KMS-11 (cell line): ENCODE results near the gene GAN.

Source experiments
- H2AFZ ChIP-seq: fragments of 200-600 bp; sonication (generic); 2 replicates; pipeline ENCODE4 v1.6.1; 2016; ENCODE audit warnings: antibody characterized with exemption, mixed run types, low read depth
- H3K27ac ChIP-seq: fragments of 200-600 bp; sonication (generic); 2 replicates; pipeline ENCODE4 v1.6.1; 2016; ENCODE audit warnings: mild to moderate bottlenecking, mixed run types
- H3K27me3 ChIP-seq: fragments of 200-600 bp; sonication (generic); 2 replicates; pipeline ENCODE4 v1.6.1; 2017; ENCODE audit warnings: mild to moderate bottlenecking, low read depth, mixed run types, moderate library complexity; ENCODE audit not compliant: insufficient read depth
- H3K36me3 ChIP-seq: fragments of 200-600 bp; sonication (generic); 2 replicates; pipeline ENCODE4 v1.6.1; 2017; ENCODE audit warnings: mild to moderate bottlenecking, mixed run types; ENCODE audit not compliant: insufficient read depth
- H3K4me1 ChIP-seq: fragments of 200-600 bp; sonication (generic); 2 replicates; pipeline ENCODE4 v1.6.1; 2016; ENCODE audit warnings: mild to moderate bottlenecking, low read depth, mixed run types; ENCODE audit not compliant: poor library complexity, severe bottlenecking
- H3K4me2 ChIP-seq: fragments of 200-600 bp; sonication (generic); 2 replicates; pipeline ENCODE4 v1.7.0; 2016; ENCODE audit warnings: mild to moderate bottlenecking, mixed run types
- H3K4me3 ChIP-seq: fragments of 200-600 bp; sonication (generic); IDR thresholded peaks from 2 replicates; pipeline ENCODE4 v1.6.1; 2017; ENCODE audit warnings: low read depth, low read length, mixed read lengths; ENCODE audit not compliant: insufficient read depth
- H3K79me2 ChIP-seq: fragments of 200-600 bp; sonication (generic); 2 replicates; pipeline ENCODE4 v1.6.1; 2016; ENCODE audit warnings: low read depth, mixed run types; ENCODE audit not compliant: insufficient read depth
- H3K9ac ChIP-seq: fragments of 200-600 bp; sonication (generic); 2 replicates; pipeline ENCODE4 v1.6.1; 2016; ENCODE audit warnings: mild to moderate bottlenecking, mixed run types
- H4K20me1 ChIP-seq: fragments of 200-600 bp; sonication (generic); 2 replicates; pipeline ENCODE4 v1.6.1; 2016; ENCODE audit warnings: mild to moderate bottlenecking, mixed run types; ENCODE audit not compliant: insufficient read depth
- CTCF ChIP-seq: fragments of 200-600 bp; sonication (generic); conservative IDR thresholded peaks from 2 replicates; pipeline ENCODE4 v1.6.1; 2017; ENCODE audit warnings: low read depth, mild to moderate bottlenecking, antibody characterized with exemption, low read length, moderate library complexity, mixed read lengths

GAN gene

GRCh38 chr16:81413245-81413990 lies 98.7 kb downstream of the GAN start:
- H4K20me1 ChIP-seq, result no peaks in the 10 kb centered on the region
- H3K27ac ChIP-seq, result no peak overlapping the region
- H3K4me2 ChIP-seq, result no peak overlapping the region
- no peak for TF ChIP-seq CTCF
- H3K4me1 ChIP-seq, result peaks cover 27% of the 10 kb centered on the region
- H3K79me2 ChIP-seq, result no peaks in the 10 kb centered on the region
- no peaks in the 10 kb centered on the region for H3K36me3 ChIP-seq
- no peaks in the 10 kb centered on the region for H3K27me3 ChIP-seq
- no peak overlapping the region for H3K9ac ChIP-seq
- no peak overlapping the region for H3K4me3 ChIP-seq
- no peak overlapping the region for H2AFZ ChIP-seq

- TF ChIP-seq CTCF, result no peak
- no peak overlapping the region for H3K27ac ChIP-seq
- H3K4me1 ChIP-seq, result peaks cover 11% of the 10 kb centered on the region
- H3K9ac ChIP-seq, result no peak overlapping the region
- no peak overlapping the region for H3K4me3 ChIP-seq
- H2AFZ ChIP-seq, result no peak overlapping the region
- no peaks in the 10 kb centered on the region for H3K79me2 ChIP-seq
- H3K27me3 ChIP-seq, result no peaks in the 10 kb centered on the region
- H4K20me1 ChIP-seq, result no peaks in the 10 kb centered on the region
- H3K36me3 ChIP-seq, result no peaks in the 10 kb centered on the region
- no peak overlapping the region for H3K4me2 ChIP-seq
Observed at GRCh38 chr16:81415751-81416150, 101.0 kb downstream of the GAN start.

- TF ChIP-seq CTCF, result no peak
- Histone ChIP-seq H4K20me1 (no peaks in the 10 kb centered on the region), H2AFZ (no peak overlapping the region), H3K4me2 (no peak overlapping the region), H3K27me3 (no peaks in the 10 kb centered on the region), H3K4me1 (peaks cover 2% of the 10 kb centered on the region), H3K9ac (no peak overlapping the region), H3K79me2 (no peaks in the 10 kb centered on the region), H3K36me3 (no peaks in the 10 kb centered on the region), H3K27ac (no peak overlapping the region), H3K4me3 (no peak overlapping the region)
Observed at GRCh38 chr16:81416749-81417148, 102.0 kb downstream of the GAN start.

- Histone ChIP-seq H3K9ac (no peak overlapping the region), H3K27me3 (no peaks in the 10 kb centered on the region), H4K20me1 (no peaks in the 10 kb centered on the region), H3K36me3 (no peaks in the 10 kb centered on the region), H3K4me3 (no peak overlapping the region), H3K4me1 (no peaks in the 10 kb centered on the region), H3K27ac (no peak overlapping the region), H2AFZ (no peak overlapping the region), H3K79me2 (no peaks in the 10 kb centered on the region), H3K4me2 (no peak overlapping the region)
- TF ChIP-seq CTCF, result no peak
Observed at GRCh38 chr16:81417210-81417609, 102.4 kb downstream of the GAN start.
